ENCODE results near the gene IQSEC3.

GRCh38 chr12:209851-210250 lies 143.3 kb downstream of the IQSEC3 start:
- TF ChIP-seq LEF1 (IDR thresholded peaks at IDR 0.05; ENCODE audit: borderline replicate concordance) (no peak), TARDBP (IDR thresholded peaks at IDR 0.05) (no peak), SUZ12 (IDR thresholded peaks at IDR 0.05) (no peak)
